DMS114 treated with DMSO at 0.1 percent for 48 hours (cell line): Measurements from ENCODE around the gene GK.
"Not testable (repeated sequence)": the region's sequence is repeated elsewhere in the genome, so short reads cannot be mapped to it uniquely, and the experiment has no call there.

Source experiments
- DNase-seq: peaks from one replicate; lab custom pipeline; 2025; ENCODE audit not compliant: unreplicated experiment; lab: John Stamatoyannopoulos, UW

The GK gene

GRCh38 chrX:30693999-30694650 lies 40.9 kb downstream of the GK start:
- no peak for DNase-seq

GRCh38 chrX:30702736-30703135 lies 49.5 kb downstream of the GK start:
- no peak for DNase-seq

GRCh38 chrX:30706216-30706775 lies 53.1 kb downstream of the GK start:
- no peak for DNase-seq

- no peak for DNase-seq
These were observed 59.0 kb downstream of the GK start for GRCh38 chrX:30712214-30712613.

- peak; percentile 35 for DNase-seq
These were observed 59.9 kb downstream of the GK start for GRCh38 chrX:30713061-30713525.

GRCh38 chrX:30714138-30714537 lies 60.9 kb downstream of the GK start:
- no peak for DNase-seq

- DNase-seq = no peak
These were observed 62.8 kb downstream of the GK start for GRCh38 chrX:30715976-30716375.

GRCh38 chrX:30733852-30734660 lies 80.8 kb downstream of the GK start:
- no peak for DNase-seq

GRCh38 chrX:30734782-30735181 lies 81.6 kb downstream of the GK start:
- DNase-seq = no peak

- DNase-seq = peak; percentile 37
These were observed 82.6 kb downstream of the GK start for GRCh38 chrX:30735839-30736238.

- no peak for DNase-seq
These were observed 88.3 kb downstream of the GK start for GRCh38 chrX:30741545-30741944.

GRCh38 chrX:30748342-30748960 lies 95.2 kb downstream of the GK start:
- no peak for DNase-seq

- DNase-seq = no peak
These were observed 98.3 kb downstream of the GK start for GRCh38 chrX:30751497-30751896.

- DNase-seq = no peak
These were observed 109.5 kb downstream of the GK start for GRCh38 chrX:30762755-30763154.

GRCh38 chrX:30773764-30774163 lies 120.5 kb downstream of the GK start:
- not testable (repeated sequence) for DNase-seq

- no peak for DNase-seq
These were observed 124.4 kb downstream of the GK start for GRCh38 chrX:30777575-30777974.

GRCh38 chrX:30779453-30780030 lies 126.3 kb downstream of the GK start:
- no peak for DNase-seq
